HCT116 (cell line): ENCODE data around the gene CRYBG3.

Source experiments
- CEBPB ChIP-seq: IDR thresholded peaks from 2 replicates; pipeline ENCODE4 v1.6.1; 2012; ENCODE audit warnings: low read depth
- CTCF ChIP-seq, 3 experiments: fragments of 200-600 bp in 1 of 3; sonication (generic) in 1 of 3; IDR thresholded peaks in 2 of 3; conservative IDR thresholded peaks in 1 of 3; 2 replicates each; pipeline ENCODE4 v1.5.1; 2012 to 2017; ENCODE audit warnings: low read depth in 2 of 3, low read length in 2 of 3, antibody characterized with exemption in 1 of 3, borderline replicate concordance in 1 of 3, control low read depth in 1 of 3, mild to moderate bottlenecking in 1 of 3, mixed read lengths in 1 of 3, mixed run types in 1 of 3, moderate library complexity in 1 of 3; ENCODE audit not compliant: insufficient read depth in 1 of 3
- EGR1 ChIP-seq: IDR thresholded peaks from 2 replicates; pipeline ENCODE4 v1.6.1; 2012; ENCODE audit warnings: low read depth
- POLR2A ChIP-seq: IDR thresholded peaks from 2 replicates; pipeline ENCODE4 v1.7.0; 2011; ENCODE audit warnings: borderline replicate concordance; ENCODE audit not compliant: insufficient read depth, insufficient read length; ENCODE audit errors: extremely low read depth
- POLR2AphosphoS5 ChIP-seq: IDR thresholded peaks from 2 replicates; pipeline ENCODE4 v1.6.1; 2011; ENCODE audit warnings: mild to moderate bottlenecking, low read depth, low read length, moderate library complexity
- REST ChIP-seq: IDR thresholded peaks from 2 replicates; pipeline ENCODE4 v1.6.1; 2012; ENCODE audit warnings: low read depth

GRCh38 chr3:97778152-97778551, 43.7 kb upstream of the CRYBG3 start:
- TF ChIP-seq POLR2A: no peak
- no peak for TF ChIP-seq CTCF (IDR thresholded peaks at IDR 0.05 in 2 of 3, conservative IDR thresholded peaks at IDR 0.05 in 1 of 3; ENCODE audit: borderline replicate concordance in 1 of 3, insufficient read depth in 1 of 3, low read depth in 2 of 3, low read length in 2 of 3)
- no peak for TF ChIP-seq POLR2AphosphoS5
- TF ChIP-seq CEBPB: no peak
- no peak for TF ChIP-seq REST
- no peak for TF ChIP-seq EGR1
